SK-N-SH treated with all-trans-retinoic acid at 6 μM for 48 hours (cell line): ENCODE data around the gene OR1I1.

Source experiments
- ARNTL ChIP-seq: fragments of 450-650 bp; formaldehyde crosslinking; IDR thresholded peaks from 2 replicates; pipeline ENCODE4 v1.5.0; 2020; ENCODE audit warnings: low read depth, mild to moderate bottlenecking, moderate library complexity, borderline replicate concordance
- BACH2 ChIP-seq: fragments of 250-450 bp; sonication (Bioruptor Pico); IDR thresholded peaks from 2 replicates; pipeline ENCODE4 v1.9.0; 2021; ENCODE audit warnings: mild to moderate bottlenecking, borderline replicate concordance
- ESRRG ChIP-seq: fragments of 250-450 bp; sonication (Bioruptor Pico); IDR thresholded peaks from 2 replicates; pipeline ENCODE4 v1.6.1; 2021; ENCODE audit warnings: mild to moderate bottlenecking
- GLIS3 ChIP-seq: fragments of 250-450 bp; sonication (Bioruptor Pico); IDR thresholded peaks from 2 replicates; pipeline ENCODE4 v1.5.0; 2020; ENCODE audit warnings: mild to moderate bottlenecking, moderate library complexity
- ISL1 ChIP-seq: fragments of 250-450 bp; sonication (Bioruptor Pico); IDR thresholded peaks from 2 replicates; pipeline ENCODE4 v2.1.2; 2022; ENCODE audit warnings: mild to moderate bottlenecking, moderate library complexity
- PPARA ChIP-seq: fragments of 250-450 bp; sonication (Bioruptor Pico); IDR thresholded peaks from 2 replicates; pipeline ENCODE4 v1.5.0; 2020; ENCODE audit warnings: mild to moderate bottlenecking, borderline replicate concordance
- RARB ChIP-seq: fragments of 250-450 bp; sonication (Bioruptor Pico); IDR thresholded peaks from 2 replicates; pipeline ENCODE4 v1.8.0; 2021; ENCODE audit warnings: mild to moderate bottlenecking, moderate library complexity
- TCF4 ChIP-seq: fragments of 250-450 bp; sonication (Bioruptor Pico); IDR thresholded peaks from 2 replicates; pipeline ENCODE4 v1.8.0; 2021; ENCODE audit warnings: mild to moderate bottlenecking, moderate library complexity, borderline replicate concordance
- ZNF70 ChIP-seq: fragments of 450-650 bp; formaldehyde crosslinking; IDR thresholded peaks from 2 replicates; pipeline ENCODE4 v1.5.0; 2020; ENCODE audit warnings: mild to moderate bottlenecking, moderate library complexity
- TF ChIP-seq, protein P1 (sequence below): fragments of 250-450 bp; sonication (Bioruptor Pico); IDR thresholded peaks from 2 replicates; pipeline ENCODE4 v1.5.1; 2021; ENCODE audit warnings: mild to moderate bottlenecking, moderate library complexity
- TF ChIP-seq, protein P2 (sequence below): fragments of 250-450 bp; sonication (Bioruptor Pico); IDR thresholded peaks from 2 replicates; pipeline ENCODE4 v1.5.1; 2020; ENCODE audit warnings: low read depth, mild to moderate bottlenecking, moderate library complexity
- TF ChIP-seq, protein P3 (sequence below): fragments of 250-450 bp; sonication (Bioruptor Pico); IDR thresholded peaks from 2 replicates; pipeline ENCODE4 v1.8.0; 2020; ENCODE audit warnings: mild to moderate bottlenecking, moderate library complexity, borderline replicate concordance

DNA sequence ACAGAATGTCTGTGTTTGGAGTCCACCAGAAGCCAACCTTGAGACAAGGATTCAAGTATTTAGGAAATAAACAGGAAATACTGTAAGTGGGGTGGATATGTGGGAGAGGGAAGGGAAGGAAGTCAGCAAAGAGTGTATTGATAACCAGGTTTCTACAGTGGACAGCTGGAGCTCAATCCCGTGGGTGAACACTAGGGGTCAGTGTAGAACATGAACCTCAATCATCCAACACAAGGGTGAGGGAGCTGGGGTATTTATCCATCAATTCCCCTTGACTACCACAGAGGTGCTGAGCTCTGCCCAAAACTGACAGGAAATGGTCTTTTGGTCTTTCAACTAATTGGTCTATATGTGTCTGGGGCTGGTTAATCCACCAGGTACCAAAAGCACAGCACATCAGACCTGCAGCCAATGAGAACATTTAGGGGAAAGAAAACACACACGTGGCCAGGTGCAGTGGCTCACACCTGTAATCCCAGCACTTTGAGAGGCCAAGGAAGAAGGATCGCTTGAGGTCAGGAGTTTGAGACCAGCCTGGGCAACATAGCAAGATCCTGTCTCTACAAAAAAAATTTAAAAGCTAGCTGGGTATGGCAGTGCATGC is 19.6 kb downstream of the OR1I1 start:
- TF ChIP-seq BACH2 (CRISPR knock-in tag) (no peak), RARB (no peak), ISL1 (no peak), ARNTL (CRISPR knock-in tag) (no peak), GLIS3 (CRISPR knock-in tag) (no peak), PPARA (no peak), ZNF70 (CRISPR knock-in tag) (no peak), TCF4 (CRISPR knock-in tag) (no peak), ESRRG (no peak)
- TF ChIP-seq, protein P1, sequence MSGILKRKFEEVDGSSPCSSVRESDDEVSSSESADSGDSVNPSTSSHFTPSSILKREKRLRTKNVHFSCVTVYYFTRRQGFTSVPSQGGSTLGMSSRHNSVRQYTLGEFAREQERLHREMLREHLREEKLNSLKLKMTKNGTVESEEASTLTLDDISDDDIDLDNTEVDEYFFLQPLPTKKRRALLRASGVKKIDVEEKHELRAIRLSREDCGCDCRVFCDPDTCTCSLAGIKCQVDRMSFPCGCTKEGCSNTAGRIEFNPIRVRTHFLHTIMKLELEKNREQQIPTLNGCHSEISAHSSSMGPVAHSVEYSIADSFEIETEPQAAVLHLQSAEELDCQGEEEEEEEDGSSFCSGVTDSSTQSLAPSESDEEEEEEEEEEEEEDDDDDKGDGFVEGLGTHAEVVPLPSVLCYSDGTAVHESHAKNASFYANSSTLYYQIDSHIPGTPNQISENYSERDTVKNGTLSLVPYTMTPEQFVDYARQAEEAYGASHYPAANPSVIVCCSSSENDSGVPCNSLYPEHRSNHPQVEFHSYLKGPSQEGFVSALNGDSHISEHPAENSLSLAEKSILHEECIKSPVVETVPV (CRISPR knock-in tag): no peak
- TF ChIP-seq, protein P2, sequence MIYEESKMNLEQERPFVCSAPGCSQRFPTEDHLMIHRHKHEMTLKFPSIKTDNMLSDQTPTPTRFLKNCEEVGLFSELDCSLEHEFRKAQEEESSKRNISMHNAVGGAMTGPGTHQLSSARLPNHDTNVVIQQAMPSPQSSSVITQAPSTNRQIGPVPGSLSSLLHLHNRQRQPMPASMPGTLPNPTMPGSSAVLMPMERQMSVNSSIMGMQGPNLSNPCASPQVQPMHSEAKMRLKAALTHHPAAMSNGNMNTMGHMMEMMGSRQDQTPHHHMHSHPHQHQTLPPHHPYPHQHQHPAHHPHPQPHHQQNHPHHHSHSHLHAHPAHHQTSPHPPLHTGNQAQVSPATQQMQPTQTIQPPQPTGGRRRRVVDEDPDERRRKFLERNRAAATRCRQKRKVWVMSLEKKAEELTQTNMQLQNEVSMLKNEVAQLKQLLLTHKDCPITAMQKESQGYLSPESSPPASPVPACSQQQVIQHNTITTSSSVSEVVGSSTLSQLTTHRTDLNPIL (CRISPR knock-in tag): no peak
- TF ChIP-seq, protein P3, sequence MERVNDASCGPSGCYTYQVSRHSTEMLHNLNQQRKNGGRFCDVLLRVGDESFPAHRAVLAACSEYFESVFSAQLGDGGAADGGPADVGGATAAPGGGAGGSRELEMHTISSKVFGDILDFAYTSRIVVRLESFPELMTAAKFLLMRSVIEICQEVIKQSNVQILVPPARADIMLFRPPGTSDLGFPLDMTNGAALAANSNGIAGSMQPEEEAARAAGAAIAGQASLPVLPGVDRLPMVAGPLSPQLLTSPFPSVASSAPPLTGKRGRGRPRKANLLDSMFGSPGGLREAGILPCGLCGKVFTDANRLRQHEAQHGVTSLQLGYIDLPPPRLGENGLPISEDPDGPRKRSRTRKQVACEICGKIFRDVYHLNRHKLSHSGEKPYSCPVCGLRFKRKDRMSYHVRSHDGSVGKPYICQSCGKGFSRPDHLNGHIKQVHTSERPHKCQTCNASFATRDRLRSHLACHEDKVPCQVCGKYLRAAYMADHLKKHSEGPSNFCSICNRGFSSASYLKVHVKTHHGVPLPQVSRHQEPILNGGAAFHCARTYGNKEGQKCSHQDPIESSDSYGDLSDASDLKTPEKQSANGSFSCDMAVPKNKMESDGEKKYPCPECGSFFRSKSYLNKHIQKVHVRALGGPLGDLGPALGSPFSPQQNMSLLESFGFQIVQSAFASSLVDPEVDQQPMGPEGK (CRISPR knock-in tag): no peak
